Pulmonary artery endothelial cell (primary cell): ENCODE measurements around the gene ING2. TPM values are rescaled to one million over a fixed set of nuclear protein-coding genes. Genes with fewer than 3 reads are reported as not detected.

ENCODE experiments used
- DNase-seq: peaks from one replicate; pipeline ENCODE4 v3.0.0-alpha.2; 2011; ENCODE audit warnings: low read depth, low spot score
- total RNA-seq: library from RNA; depleted of rRNA; stranded (reverse); fragments of >200 nt; gene quantifications from 2 replicates; pipeline ENCODE4 v1.2.3, GENCODE V29; 2014

The ING2 gene
- total RNA-seq, 1 donor from 2014 or later: 7.6 TPM

DNA sequence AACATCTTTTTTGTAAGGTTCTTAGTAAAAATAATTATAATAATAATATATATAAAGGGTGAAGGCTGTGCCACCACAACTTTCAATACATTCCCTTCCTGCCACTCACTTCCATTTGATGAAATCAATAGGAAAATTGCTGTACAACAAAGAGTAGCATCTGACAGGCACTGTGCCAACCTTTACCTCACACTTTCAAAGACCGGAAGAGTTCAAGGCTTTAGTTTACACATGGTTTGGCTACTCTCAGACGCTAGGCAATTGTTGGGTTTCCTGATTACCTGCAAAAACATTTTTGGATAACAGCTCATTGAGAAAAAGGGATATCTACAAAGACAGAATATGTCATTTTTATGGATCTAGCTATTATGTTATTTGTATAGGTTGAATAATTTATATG is 5.5 kb upstream of the ING2 start:
- no peak for DNase-seq

DNA sequence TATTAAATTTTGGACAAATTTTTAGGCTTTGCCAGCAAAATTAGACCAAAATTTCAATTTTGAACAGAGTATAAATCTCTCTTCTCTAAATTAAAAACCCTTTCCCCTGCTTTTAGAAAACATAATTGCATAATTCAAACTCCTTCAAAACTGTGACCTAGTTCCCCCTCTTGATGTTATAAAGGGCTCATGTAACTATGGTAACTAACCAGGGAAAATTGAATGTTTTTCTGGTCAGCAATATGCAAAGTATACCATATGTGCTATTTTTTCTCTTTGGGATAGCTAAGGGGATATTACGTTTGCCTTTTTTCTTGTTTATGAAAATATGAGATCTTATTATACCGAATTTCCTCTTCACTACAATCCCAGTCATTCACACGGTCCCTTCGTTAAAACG is 5.1 kb upstream of the ING2 start:
- no peak for DNase-seq

DNA sequence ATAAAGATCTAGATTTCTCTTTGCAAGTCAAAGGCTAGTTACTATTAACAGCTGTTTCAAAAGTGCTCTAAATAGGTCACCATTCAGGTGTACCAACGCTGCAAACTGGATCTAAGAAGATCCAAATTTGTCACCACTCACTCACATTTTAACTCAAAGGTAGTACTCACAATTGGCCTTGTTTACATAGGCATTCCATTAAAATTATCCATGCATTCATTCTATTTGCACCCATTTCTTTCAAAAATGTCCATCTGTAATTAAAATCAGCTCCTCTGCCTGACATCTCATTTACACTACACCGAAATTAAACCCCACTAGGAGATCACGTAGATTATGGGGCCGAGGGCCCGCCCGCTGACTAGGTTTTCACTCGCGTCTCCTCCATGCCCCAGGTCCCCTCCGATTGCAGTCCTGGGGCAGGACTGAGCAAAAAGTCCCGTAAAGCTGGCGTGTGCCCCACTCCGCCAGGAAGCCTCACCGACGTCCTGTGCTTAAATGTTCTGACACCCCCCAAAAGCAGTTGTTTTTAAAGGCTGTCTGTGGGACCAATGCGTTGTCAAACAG is 1.3 kb upstream of the ING2 start:
- no peak for DNase-seq

DNA sequence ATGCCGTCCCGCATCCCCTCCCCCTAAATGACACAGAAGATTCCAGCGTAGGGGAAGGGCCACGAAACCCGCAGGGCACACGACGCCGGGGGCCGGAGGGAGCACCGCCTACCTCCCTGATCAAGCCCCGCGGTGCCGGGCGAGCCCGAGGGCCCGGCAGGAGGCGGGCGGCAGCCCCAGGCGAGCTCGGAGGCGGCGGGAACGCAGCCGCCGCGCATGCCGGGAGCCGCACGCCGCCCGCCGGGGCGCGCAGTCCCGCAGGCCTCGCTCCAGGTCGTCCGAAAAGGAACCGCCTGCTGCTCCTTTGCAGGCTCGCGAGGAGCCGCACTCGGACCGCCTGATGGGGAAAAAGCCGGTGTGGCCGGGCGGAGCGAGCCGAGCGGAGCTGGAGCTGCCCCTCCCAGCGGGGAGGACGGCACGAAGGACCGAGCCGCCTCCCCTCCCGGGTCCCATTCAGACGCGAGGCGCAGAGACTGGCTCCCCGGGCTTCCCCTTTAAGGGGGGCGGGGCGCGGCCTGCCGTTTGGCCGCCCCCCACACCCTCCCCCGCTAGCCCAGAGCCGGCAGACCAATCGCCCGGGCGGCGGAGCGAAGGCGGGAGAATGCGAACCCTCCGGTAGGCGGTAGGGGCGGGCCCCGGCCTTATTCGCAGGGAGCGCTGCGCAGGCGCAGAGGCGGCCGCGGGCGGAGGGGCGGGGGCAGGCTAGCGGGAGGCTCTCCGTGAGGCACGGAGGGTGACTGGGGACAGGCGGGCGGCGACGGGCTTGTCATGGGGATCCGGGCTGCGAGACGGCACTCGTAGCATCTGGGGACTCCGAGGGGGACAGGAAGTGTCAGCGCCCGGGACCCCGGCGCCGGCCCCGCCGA is 561 bp upstream of the ING2 start:
- DNase-seq: peak; percentile 87

DNA sequence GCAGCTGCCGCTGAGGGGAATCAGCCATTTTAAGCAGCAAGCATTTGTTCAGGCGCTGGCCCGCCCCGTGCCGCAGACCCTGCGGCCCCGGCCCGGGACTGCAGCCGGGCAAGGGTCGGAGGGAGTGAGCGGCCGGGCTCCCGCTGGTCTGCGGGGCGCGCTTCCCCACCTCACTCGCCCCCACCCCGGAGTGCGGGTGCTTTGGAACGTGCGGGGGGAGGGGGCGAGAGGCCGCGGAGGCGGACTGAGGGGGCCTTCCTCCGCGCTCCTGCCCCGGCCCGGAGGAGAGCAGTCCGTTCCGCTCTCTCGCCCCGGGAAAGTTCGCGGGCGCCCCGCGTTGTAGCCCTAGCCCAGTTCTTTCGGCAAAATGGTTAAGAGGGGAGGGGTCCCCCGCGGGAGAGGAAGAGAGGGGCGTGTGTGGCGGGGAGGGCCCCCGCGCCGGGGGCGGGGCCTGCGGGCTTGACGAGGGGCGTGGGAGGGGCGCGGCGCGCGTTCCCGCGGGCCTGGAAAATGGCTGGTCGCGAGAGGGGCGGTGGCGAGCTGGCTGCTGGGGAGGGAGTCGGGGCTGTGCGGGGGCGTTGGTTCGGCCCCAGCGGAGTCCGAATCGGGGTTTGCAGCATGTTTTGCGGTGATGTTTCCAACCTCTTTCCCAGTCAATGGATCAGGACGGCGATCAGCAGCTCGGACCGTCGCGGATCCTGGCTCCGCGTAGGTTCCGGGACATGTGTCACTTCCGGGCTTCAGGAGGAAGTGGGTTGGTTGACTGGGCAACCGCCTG is 942 bp downstream of the ING2 start:
- no peak for DNase-seq

DNA sequence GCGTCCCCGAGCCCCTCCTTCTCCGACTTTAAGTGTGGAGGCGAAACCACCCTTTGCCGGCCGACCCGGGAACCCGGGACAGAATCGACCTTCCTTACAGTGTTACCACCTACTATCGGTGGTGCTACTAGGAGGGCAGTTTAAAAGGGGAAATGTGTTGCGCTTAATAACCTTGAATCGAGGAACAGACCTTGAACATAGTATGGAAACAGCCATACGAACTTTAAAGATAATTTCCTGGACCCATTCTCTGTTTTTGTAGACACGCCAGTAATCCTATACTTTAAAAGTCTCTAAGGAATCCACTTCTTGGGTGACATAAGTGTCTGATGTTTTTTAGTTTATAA is 1.5 kb downstream of the ING2 start:
- DNase-seq: no peak

DNA sequence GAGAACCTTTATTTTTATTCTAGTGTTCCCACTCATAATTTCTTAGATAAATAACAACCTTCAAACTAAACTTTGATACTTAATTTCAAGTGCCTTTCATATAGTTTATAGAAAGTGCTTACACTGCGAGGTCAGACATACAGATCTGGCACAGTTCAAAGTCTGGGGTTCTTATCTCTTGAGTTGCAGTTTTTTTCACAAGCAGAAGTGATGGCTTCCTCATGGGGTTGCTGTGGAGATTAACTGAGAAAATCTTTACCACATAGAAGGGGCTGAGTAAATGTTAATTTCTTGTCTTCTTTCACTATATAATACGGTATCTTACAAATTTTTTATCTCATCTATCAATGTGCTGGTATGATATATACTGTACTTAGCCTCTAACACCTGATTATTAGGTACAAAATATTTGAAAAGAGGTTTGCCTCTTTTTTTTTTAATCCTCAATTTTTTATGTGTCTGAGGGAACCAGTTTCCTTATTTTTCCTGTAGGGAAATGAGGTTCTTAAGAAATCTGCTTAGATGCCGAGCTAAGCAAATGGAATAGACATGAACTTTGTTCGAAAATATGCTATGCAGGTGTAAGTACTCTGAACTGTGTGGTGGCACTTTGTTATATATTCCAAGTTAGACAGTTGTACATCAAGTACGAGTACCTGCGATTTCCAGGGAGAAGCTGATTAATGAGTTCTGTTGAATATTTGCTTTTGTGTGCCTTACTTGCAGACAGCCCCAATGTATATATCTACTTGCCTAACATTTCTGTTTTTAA is 3.3 kb downstream of the ING2 start:
- no peak for DNase-seq

DNA sequence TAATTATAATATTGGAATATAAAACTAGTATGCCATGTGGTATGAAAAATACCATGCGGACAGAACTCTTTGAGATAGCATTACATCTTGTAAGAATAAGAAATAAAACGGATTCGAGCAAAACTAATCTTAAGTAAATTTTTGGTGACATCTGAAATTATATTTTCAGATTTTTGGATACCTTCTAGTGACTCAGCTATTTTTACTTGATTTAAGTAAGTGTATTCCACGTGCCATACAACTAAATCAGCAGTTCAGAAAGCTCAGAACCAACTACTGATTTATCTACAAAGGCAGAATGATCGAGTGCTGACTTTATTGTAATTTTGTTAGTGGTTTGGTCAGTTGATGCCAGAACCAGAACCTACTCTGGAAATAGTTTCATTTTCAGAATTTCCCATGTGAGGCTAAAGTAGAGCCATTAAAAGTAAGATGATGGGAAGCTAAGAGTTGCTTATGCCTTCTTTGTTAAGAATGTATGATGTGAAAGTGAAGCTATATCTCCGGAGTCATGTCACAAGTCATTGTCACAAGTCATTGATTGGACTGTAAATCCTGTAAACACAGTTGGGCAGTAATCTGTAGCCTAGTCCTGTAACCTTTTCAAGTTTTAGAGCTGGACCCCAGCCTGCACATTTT is 4.0 kb downstream of the ING2 start:
- no peak for DNase-seq

DNA sequence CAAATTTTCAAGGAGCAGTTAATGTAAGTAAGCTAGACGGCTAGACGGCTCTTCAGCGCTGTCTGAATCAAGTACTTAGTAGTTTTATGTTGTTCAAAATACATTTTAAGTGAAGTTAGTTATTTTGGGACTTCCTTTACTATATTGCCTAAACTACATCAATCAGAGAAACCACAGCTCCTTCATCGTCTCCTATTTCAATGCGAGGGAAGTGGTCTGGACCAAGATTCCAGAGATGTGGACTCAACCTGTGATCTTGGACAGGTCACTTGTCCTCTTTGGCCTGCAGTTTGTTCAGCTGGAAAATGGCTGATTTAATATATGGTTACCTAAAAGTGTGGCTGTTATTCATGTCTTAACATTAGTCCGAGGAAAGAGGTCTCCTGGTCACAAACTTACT is 10.6 kb downstream of the ING2 start:
- no peak for DNase-seq

DNA sequence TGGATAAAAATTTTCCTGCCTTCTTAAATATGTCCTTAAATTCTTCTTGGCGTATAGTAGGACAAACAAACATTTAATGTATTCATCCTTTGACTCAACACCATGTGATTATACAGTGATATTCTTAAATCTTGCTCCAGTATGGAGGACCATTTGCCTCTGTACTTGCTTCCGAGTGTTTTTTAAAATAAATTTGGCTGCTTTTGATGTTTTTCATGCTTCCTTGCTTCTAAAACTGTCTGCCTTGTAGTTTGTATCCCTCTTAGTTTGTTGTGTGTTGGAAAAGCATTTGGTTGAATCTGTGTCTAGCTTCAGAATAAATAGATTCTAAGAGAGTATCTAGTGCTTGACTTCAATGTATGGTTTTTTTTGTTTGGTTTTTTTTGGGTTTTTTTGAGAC is 12.3 kb downstream of the ING2 start:
- no peak for DNase-seq

DNA sequence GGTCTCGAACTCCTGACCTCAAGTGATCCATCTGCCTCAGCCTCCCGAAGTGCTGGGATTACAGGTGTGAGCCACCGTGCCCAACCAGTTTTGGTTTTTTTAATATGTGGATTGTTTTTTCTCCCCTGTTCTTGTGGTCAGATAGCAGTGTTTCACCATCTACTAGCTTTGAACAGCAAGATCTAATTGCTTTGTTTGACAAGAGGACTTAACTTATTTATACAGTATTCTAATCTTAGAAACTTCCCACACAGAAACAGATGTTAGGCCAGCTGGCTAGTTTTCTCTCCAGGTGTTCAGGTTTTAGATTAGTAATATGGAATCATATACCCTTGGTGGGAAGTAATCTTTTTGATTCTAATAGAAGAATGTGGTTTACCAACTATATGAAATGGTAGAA is 12.9 kb downstream of the ING2 start:
- DNase-seq: no peak

DNA sequence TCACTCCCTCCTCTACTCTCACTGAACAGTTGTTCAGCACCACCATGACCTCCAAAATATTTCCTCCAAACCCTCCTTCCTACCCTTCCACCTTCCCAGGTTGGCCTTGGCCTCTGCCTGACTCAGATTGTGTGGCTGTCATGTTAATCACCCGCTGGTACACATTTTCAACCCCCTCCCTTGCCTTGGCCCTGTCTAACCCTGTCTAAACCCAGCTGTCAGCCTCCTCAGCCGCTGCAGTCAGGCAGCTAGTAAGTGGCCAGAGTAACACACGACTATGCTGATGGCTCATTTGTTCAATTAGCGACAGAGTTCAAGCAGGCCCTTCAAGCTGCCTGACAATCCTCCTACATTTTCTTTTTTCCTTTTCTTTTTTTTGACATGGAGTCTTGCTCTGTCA is 18.0 kb downstream of the ING2 start:
- no peak for DNase-seq

DNA sequence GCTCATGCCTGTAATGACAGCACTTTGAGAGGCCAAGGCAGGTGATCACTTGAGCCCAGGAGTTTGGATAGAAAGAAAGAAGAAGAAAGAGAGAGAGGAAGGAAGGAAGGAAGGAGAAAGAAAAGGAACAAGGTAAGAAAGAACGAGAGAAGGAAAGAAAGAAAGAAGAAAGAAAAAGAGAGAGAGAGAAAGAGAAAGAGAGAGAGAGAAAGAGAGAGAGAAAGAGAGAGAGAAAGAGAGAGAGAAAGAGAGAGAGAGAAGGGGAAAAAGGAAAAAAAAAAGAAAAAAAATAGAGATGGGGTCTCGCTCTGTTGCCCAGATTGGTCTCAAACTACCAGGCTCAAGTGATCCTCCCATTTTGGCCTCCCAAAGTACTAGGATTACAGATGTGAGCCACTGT is 22.5 kb downstream of the ING2 start:
- DNase-seq: no peak

DNA sequence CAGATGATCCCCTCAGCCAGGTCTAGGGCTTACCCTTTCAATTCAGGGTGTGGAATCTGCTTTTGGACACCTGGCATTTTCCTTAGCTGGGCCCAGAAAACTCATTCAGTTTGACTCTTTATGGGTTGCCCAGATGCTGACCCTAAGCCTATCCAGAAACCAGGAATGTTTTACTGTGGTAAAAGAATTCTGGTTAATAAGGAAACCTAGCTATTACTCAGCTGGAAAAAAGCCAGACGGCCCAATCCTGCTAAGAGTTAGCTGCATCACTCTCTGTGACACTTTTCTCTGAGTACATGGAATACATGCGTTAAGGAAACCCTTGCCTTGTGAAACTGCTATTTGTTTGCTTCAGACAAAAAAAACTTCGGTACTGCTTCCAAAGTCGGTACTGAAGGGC is 28.0 kb downstream of the ING2 start:
- no peak for DNase-seq

DNA sequence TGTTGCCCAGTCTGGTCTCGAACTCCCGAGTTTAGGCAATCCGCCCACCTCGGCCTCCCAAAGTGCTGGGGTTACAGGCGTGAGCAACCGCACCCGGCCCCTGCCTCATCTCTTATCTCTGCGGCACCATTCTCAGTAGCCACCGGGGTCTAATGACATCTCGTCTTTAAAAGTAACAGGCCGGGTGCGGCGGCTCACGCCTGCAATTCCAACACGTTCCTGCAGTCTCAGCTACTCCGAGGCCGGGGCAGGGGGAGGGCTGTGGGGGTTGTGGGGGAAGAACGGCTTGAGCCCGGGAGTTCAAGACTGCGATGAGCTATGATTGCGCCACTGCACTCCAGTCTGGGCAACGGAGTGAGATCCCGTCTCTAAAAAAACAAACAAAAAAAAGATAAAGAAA is 28.8 kb downstream of the ING2 start:
- no peak for DNase-seq

DNA sequence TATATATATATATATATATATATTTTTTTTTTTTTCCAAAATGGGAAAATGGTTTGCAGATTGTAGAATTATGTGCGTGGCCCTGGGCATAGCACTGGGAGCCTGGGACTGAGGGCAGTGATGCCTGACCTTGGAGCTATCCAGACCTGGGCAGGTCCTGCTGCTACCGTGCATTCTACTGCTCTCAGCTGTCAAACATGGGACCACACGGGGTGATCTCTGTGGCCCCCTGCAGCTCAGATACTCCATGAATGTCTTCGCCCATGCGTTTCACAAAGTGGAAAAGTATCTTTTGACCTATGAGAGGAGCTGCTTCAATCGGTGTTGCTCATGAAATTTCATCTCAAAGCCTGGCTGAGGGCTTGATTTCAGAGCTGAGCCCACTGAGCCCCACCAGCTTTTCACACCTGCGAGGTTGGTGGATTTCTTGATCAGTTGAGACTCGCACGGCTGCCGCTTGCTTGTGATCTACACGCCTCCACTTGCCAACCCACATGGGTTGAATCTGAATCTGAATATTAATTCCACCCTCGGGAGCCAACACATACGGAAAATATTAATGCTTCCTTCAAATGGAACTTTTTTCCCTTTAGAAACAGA is 35.7 kb downstream of the ING2 start:
- no peak for DNase-seq

DNA sequence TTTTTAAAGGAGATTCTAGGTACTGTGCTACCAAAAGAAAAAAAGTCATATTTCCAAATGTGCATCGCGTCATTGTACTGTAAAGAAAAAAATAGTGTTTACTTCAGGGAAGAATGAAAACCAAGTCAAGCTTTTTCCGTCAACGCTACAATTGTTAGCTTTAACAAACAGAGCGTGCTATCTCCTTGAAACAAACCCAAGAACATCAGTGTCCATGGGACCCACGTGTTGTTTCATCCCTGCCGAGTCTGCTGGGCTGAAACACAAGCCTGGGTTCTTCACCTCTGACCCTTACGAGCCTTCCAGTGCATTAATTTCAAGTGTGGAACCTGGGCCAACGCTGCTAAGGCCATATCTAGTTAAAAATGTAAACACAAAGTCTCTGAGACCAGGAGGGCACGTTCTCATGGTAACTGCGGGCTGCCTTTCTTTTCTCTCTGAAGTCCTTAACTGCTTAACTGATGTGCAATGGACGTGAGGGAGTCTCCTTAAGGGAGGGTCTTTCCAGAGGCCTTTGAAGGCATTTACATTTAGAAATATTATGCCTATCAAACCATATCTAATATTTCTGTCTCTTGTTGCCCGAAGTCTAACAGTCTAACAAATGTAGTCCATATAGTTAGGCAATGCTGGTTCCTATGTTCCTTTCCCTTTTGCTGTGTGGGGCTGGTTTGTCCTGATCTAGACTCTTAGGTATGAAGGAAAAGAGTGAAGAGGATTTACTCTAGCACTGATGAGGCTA is 36.3 kb downstream of the ING2 start:
- DNase-seq: no peak

DNA sequence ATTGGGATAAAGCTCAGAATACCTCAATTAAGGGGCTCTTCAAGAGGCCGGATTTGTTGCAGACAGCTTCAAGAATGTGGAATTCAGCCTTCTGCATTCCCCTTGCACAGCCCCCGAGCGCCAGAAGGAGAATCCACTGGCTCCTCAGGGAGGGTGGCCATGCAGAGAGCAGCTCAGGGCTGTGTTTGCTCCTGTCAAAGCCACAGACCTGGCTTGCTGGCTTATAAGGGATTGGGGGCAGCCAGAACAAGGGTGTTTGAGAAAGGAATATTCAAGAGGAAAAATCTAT is 36.8 kb downstream of the ING2 start:
- no peak for DNase-seq

DNA sequence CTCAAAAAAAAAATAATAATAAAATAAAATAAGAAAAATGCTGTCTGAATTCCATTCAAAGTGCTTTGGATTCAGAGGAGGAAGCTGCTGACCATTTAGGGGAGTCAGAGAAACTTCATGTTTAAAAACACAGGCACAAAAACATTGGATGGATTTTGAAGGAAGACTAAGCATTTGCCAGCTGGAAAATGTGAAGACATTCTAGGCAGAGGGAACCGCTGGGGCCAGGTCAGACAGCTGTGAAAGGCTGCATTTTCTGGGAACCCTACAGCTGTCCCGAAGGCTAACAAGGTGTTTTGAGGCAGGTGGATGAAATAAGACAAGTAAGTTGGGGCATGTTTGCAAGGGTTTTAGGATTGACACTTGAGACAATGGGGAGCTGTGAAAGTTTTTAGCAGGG is 38.6 kb downstream of the ING2 start:
- DNase-seq: no peak

DNA sequence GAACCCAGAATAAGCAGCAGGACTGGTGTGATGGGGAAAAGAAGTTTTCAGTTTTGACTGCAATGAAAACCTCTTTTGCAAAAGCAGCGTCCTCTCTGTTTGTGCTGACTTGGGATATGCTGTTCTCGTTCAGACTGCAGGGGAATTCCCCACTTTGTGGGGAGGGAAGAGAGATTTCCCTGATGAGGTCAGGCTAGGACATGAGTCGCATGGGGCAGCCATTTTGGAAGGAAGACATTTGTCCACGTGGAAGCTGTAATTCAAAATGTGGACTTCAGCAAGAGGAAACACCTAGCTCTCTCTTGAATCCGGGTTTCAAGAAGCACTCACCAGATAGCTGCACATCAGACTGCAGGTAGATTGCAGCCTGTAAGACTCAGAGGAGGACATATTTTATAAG is 39.3 kb downstream of the ING2 start:
- DNase-seq: no peak

DNA sequence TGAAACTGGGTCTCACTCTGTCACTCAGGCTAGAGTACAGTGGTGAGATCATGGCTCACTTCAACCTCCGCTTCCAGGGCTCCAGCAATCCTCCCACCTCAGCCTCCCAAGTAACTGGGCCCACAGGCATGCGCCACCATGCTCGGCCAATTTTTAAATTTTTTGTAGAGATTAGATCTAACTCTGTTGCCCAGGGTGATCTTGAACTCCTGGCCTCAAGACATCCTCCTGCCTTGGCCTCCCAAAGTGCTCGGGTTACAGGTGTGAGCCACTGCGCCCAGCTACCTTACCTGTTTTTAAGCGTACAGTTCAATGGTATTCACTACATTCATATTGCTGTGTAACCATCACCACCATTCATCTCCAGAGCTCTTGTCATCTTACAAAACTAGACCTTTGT is 41.5 kb downstream of the ING2 start:
- DNase-seq: no peak
